Superior temporal gyrus (tissue), 1 donor: ENCODE results near the gene GOLGA1.
A peak's percentile ranks its signal among the peaks of the same experiment; 100 is the strongest.
"Not testable (repeated sequence)": the region's sequence is repeated elsewhere in the genome, so short reads cannot be mapped to it uniquely, and the experiment has no call there.

ENCODE experiments used
- DNase-seq: peaks from one replicate; pipeline ENCODE4 v3.0.0-alpha.2; 2016; ENCODE audit errors: extremely low spot score

GOLGA1 gene

DNA sequence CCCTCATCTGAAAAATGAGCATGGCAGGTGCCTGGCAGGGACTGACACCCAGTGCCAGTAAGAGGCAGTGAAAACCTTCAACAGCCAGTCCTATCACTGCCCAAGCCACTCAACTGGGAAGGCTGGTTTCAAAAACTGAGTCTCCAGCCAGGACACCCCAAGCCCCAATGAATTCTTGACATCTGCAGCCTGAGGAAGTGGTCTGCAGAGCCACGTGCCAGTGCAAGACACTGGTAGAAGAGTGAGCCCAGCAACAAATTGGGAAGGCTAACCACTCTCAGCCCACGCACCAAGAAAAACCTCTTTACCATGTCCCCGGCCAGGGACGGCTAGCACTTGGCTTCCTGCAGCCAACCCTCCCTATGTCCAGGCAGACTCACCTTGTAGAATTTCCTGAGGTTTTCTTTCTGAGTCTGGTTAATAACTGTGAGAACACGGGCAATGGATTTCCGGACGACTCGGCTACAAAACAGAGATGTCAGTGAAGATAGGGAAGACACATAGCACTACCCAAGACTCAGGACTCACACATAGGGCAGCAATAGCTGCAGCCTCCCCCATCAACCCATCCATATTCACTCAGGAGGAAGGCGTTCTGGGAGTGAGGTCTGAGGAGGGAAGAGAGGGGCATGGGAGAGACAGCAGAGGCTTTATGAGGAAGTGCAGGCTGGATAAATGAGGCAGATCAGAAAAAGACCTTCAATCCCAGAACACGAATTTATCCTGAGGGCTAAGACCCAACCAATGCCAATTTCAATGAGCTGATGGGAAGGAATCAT lies 80.9 kb downstream of the GOLGA1 start:
- no peak for DNase-seq

DNA sequence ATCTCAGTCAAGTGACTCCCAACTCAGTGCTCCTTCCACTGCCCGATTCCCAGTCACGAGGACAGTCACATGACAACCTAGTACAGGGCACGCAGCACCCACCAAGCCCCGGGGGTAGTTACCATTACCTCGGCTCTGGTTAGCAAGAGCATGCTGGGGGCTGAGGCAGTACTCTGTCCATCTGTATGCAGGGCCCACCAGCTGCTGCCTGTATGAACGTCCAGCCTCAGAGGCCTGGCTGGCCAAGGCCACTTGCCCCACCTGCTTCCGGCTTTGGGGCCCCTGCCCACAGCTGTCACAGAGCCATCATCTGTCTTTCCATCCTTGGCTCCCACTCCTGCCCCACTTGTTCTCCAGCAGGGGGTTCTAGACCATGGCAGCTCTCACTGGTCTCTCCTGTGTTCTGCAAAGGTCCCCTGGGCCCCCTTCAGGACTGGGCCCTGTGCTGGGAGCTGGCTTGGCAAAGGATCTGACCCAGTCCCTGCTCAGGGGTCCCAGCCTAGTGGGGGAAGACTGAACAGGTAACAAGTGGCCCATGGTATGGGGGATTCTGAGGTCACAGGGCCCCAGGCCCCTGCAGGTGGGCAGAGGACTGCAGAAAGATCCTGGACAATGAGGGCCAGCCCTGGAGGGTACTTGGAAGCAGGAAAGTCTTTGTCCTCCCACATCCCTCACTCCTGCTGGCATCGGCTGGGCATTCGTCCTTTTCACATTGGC lies 82.4 kb downstream of the GOLGA1 start:
- DNase-seq, result no peak

DNA sequence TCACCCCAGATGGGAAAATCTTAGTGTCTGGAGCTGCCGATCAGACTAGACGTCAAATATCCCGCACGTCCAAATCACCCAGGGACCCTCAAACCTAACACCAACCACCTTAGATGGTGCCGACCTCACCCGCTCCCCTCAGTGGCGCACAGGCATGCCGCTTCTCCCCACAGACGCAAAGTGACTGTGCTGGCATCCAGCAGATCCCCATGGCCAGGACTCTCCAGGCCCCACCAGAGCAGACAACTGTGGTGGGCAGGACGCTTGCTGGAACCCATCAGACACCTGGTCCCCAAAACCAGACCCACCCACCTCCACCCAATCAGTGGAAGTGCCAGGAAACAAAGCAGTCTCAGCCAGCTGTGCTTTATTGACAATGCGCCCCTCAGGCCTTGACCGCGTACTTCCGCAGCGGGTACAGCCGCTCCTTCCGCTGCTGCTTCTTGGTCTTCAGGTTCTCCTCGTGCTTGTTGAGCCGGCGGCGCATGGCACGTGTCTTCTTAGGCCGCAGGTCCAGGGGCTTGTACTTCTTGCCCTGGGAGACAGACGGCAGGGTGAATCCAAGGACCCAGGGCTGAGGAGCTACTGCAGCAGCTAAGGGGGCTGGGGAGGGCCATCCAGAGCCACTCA lies 83.2 kb downstream of the GOLGA1 start:
- DNase-seq, result no peak

DNA sequence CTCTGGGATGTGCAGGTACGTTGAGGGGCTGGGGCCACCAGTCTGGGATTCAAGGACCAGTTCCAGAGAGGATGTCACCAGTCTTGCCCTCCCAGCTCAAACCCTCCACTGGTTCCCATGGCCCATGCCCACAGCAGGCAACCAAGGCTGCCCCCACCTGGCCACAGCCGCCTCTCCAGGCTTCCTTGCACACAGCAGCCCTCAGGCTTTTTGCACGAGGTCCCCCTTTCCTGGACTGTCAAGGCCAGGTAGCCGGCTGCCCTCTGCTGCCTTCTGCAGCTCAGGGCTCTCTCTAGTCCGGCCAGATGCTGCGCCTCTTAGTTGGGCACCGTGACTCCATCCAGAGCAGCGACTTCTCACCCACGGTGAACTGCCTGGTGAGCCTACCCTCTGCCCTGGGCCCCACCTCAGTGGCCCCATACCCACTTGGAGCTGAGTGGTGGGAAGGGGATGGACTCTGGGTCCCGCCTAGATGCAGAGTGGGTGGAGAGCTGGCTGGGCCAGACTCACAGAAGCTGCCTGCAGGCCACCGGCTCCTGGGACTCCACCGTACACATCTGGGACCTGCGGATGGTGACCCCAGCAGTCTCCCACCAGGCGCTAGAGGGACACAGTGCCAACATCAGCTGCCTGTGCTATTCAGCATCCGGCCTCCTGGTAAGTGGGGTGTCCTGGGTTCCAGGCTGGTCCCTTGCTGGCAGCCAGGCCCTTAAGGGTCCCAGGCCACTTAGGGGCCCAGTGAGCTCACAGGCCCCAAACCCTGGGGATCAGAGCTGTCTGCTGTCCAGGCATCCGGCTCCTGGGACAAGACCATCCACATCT lies 84.7 kb downstream of the GOLGA1 start:
- DNase-seq, result no peak

DNA sequence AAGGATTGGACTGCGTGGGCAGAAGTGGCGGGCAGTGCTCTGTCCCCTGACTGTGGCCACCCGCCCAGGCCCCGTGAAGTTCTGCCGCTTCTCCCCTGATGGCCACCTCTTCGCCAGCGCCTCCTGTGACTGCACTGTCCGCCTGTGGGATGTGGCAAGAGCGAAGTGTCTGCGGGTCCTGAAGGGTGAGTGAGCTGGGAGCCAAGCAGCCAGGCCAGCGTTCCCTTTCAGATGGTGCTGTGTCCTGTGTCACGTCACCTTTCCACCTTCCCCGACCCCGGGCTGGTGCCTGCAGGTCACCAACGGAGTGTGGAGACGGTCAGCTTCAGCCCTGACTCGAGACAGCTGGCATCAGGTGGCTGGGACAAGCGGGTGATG lies 85.3 kb downstream of the GOLGA1 start:
- DNase-seq, result no peak

DNA sequence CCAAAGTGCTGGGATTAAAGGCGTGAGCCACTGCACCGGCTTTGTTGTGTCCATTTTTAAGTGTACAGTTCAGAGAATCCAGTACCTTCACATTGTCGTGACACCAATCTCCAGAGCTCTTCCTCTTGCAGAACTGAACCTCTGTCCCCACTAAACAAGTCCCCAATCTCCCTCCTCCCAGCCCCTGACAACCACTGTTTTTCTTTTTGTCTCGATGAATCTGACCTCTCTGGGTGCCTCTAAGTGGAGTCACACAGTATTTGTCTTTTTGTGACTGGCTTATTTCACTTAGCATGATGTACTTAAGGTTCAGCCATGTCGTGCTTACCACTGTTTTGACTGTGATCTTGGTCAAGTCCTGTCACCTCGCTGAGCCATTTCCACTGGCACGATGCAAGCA lies 86.1 kb downstream of the GOLGA1 start:
- no peak for DNase-seq

DNA sequence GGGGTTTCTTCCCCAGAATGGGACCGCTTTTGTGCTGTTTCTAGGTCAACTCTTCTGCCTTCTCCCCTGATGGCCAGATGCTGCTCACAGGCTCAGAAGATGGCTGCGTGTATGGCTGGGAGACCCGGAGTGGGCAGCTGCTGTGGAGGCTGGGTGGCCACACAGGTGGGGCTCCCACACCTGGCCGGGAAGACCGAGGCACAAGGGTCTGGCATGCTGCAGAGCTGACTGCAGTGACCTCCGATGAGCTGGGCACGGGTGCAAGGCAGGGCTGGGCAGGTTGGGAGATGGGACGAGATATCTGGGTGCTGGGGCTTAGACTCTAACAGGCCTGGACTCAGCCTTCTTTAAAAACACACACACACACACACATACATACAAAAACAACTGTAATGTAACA lies 86.7 kb downstream of the GOLGA1 start:
- DNase-seq, result no peak

DNA sequence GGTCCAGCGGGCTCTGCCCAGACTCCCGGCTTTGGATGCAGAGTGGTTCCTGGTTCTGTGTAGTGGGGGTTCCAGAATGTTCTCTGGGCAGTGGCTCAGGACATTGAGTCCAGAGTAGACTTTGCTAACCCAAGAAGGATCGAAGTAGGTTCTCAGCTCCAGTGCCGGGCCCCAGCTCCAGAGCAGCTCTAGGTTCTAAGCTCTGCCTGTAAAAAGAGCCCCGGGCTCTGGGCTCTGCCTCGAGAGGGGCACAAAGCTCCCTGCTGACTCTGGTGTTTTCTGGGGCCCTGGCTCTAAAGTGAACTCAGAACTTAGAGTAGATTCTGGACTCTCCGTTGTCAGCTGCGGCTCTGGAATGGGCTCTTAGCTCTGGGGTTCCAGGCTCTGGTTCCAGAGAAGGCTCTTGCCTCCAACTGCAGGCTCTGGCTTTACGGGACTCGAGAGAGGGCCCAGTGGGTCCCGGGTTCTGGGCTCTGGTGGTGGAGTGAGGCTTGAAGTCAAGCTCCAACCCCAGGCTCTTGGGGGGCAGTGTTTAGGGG lies 87.2 kb downstream of the GOLGA1 start:
- no peak for DNase-seq

DNA sequence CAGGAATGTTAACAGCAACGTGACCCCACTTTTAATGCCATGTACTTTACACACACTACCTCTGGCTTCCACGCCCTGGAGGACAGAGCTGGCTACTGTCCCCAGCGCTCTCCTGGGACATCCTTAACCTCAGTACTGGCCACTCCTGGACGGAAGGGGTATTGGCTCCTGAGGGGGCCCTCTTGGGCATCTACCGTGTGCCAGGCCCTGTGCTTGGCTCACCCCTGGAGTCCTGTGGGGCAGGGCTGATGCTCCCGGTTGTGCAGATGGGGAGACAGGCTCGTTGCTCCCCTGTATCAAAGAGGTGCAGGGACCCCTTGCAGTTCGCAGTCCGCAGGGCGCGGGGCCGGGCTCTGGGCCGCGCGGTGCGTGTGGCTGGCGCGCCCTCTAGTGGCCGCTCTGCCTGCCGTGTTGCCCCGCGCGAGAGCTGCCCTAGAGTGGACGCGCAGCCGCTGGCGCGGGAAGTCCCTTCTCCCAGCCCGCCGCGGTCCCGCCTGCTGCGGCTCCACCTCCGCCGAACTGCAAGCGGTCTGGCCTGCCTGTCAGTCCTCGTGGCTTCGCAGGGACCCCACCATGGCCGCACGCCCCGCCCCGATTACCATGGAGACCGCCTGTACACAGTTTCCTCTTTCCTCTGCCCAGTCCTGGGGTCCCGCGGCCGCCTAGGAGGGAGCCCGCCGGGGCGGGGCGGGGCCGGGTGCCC lies 87.9 kb downstream of the GOLGA1 start, which contains the start of gene WDR38:
TSS of gene WDR38 (plus strand) at position 632 of the 703 bp plus-strand sequence. CDS start 72 bp downstream, outside the sequence.
- DNase-seq, result peak; percentile 77

DNA sequence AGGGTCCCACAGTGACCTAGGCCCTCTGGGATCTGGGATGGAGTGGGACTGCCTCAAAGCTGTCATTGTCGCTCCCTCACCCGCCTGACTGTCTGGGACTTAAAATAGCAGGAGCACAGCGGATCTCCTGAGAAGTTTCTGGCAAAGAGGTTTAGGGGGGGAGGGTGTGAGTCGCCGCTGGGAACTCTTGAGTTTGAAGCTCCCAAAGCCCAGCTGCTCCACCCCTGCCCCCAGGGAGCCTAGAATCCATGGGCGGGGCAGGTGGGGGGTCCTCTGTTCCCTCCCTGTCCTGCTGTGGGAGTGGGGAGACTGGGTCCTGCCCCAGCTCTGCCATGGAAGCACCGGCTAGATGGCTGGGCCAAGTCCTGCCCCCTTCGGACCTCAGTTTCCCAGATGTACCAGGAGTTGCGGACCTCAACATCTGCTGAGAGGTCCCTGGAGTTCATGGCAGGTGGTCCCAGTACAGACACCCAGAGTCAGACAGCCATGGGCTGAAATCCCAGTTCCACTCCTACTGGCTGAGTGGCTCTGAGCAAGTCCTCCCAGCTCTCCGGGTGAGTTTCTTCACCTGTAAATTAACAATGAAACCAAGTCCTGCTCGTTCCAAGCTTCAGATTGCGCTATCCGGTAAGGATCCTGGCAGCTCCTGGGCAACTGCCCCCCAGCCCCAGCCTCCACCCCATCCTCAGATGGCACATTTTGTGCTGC lies 88.6 kb downstream of the GOLGA1 start:
- no peak for DNase-seq

DNA sequence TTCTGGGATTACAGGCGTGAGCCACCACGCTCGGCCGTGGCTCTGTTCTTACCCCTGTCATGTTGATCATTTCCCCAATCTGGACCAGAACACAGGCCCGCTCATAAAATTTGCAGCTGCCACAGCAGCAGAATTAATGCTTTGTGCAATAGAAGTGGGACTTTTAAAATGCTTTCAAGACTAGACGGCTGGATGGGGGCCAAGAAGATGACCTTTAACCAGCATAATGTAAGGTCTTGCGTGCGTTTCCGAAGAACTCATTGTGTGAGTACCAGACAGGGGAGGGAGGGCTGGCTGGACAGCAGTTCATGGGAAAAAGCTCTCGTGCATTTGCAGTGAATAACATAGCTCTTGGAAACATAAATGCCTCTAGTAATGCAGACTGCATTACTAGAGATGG lies 91.1 kb downstream of the GOLGA1 start:
- no peak for DNase-seq

DNA sequence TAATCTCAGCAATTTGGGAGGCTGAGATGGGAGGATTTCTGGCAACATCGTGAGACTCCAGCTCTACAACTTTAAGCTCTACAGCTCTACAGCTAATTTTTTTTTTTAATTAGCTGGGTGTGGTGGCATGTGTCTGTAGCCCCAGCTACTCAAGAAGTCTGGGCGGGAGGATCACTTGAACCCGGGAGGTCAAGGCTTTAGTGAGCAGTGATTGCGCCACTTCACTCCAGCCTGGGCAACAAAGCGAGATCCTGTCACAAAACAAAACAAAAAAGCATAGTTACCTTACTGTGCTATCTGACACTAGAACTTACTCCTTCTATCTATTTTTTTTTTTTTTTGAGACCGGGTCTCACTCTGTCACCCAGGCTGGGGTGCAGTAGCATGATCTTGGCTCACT lies 93.9 kb downstream of the GOLGA1 start:
- no peak for DNase-seq

DNA sequence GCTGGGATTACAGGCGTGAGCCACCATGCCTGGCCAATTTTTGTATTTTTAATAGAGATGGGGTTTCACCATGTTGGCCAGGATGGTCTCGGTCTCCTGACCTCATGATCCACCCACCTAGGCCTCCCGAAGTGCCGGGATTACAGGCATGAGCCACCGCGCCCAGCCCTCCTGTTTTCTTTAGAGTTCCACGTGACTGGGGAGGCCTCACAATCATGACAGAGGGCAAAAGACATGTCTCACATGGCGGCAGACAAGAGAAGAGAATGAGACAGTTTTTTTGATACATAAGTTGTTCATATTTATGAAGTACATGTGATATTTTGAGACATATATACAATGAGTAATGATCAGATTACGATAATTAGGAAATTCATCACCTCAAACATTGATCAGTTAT lies 94.4 kb downstream of the GOLGA1 start:
- not testable (repeated sequence) for DNase-seq

DNA sequence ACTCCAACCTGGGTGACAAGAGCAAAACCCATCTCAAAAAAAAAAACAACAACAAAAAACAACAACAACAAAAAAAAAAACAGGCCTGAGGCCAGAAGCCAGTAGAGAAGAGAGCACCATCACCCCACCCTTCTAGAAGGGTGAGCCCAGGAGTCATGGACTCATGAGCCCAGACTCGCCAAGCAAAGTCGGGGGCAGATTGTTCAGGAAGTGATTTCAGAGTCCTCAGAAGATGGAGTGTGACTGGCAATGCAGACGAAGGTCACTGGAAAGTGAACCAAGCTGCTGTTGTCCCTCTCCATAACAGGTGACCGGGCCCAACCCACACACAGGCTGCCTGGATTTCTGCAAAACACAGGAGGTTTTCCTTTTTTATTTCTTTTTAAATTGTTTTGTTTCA lies 96.6 kb downstream of the GOLGA1 start:
- DNase-seq, result no peak

DNA sequence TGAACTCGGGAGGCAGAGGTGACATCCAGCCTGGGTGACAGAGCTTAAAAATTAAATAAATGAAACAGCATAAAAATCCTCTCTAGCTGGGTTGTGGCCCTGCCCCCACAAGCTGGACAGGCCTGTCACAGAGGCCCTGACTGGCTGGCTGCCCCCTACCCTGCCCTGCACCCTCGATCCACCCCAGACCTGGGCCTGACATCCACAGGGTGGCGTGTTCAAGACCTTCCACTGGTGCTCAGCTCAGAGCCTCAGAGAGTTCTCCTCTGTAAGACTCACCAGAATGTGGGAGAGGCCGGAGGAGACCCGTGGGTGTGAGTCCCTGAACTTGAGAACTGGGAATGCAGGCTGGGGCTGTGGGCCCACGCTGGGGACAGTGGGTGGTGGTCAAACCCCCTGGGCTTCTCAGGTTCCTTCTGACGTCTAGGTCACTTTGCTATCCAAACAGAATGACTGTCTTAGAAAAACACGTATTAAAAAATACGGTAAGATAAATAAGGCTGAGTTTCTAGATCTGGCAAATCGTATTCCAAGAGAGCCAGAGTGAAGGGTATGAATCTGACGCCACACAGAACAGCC lies 97.3 kb downstream of the GOLGA1 start:
- DNase-seq, result no peak

DNA sequence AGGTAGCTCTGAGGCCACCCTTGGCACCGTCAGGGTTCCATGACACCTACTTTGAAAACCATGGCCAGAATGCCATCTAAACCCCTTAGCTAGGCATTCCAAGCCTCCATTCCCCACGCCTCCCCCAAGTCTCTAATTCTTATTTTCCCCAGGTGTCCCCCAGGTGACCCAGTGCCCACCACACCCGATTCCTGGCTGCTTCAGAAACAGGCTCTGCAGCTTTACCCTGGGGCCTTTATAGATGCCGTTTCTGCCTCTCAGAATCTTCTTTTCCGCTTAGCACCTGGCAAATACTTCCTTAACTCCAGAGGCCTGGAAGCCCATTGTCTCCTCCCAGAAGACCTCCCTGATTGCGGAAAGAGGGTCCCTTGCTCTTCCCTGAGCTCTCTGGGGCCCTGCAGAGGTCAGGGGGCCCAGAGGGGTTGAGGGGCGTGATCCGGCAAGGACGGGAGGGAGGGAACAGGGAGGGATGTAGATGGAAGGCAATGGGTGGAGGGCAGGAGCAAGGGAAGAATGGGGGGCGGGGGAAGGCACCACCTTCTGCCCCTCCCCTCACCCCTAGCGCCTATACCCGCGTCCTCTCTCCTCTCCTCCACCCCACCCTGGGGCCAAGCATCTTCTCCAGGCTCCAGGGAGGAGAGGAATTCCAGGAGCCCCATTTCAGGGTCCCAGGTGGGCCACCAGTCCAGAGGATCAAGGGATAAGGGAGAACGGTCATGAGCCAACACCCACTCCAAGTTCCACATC lies 99.6 kb downstream of the GOLGA1 start:
- DNase-seq, result no peak

DNA sequence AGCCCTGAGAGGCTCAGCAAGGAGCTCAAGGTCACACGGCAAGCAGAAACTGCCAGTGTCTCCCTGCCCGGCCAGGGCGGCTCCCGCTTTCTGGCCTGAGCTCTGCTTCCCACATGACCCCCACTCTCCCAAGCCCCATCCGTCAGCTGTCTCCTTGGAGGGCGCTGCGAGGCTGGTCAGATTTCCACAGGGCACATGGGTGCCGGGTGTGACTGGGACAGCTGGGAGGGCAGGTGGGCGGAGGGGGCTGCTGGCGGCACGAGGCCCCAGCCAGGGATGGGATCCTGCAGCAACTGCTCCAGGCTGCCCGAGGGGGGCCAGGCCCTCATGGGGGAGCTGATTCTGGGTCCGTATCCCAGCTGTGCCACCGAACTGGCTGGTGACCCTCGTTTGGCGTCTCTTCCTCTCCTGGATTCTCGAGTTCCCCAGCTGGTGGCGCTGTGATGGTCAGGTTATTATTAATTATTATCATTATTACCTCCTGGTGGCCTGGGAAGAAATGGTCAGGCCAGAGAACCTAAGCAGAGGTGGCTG lies 100.5 kb downstream of the GOLGA1 start:
- DNase-seq, result no peak

DNA sequence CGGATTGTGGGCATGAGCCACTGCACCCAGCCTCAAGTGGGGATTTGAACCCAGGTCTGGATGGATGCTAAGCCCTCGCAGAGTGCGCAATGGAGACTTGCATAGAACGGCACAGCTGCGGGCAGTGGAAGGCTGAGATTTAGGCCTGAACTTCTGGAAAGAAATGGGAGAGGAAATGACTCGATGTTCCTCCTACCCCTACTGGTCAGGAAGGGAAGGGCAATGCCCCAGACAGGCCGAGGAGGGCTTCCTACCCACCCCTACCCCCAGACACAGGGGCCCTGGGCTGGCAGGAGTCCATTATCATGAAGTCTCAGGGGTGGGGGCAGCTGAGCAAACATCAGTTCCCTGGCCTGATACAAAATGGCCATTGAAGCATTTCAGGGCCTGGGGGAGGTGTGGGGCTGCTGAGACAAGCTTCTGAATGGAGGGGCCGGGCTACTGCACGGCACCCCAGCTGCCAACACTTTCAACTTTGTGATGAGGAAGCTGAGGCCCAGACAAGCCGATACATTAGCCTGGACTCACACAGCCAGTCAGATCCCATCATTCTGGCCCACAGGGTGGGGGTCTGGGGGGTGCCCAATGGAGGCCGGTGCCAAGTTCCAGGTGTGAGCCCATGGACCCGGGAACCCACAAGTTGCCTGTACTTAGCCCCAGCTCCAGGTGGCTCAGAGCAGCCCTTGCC lies 101.1 kb downstream of the GOLGA1 start:
- no peak for DNase-seq
